HEK293 (cell line): Measurements from ENCODE around the gene WSB2.

ENCODE experiments used
- CTCF ChIA-PET: fragments of 350-600 bp; formaldehyde crosslinking; extraction: SDS; loops from one replicate; lab custom pipeline; 2021; ENCODE audit warnings: antibody characterized with exemption; lab: Yijun Ruan, JAX
- POLR2A ChIA-PET: fragments of 300-600 bp; formaldehyde crosslinking; extraction: SDS; loops from one replicate; lab custom pipeline; 2020; ENCODE audit warnings: antibody characterized with exemption, inconsistent platforms; lab: Yijun Ruan, JAX
- H3K27ac ChIP-seq: fragments of 200-500 bp; sonication (Bioruptor generic); 2 replicates; pipeline ENCODE4 v1.5.1; 2014; ENCODE audit warnings: low read depth, low read length, control low read depth, inconsistent platforms; ENCODE audit errors: extremely low read depth
- H3K36me3 ChIP-seq, 2 experiments: fragments of 200-500 bp in 1 of 2; sonication (Bioruptor generic) in 1 of 2; 1 replicate in 1 of 2; 2 replicates in 1 of 2; pipeline ENCODE4 v1.5.1; 2014 to 2017; ENCODE audit warnings: inconsistent platforms in 2 of 2, low read length in 2 of 2; ENCODE audit not compliant: control insufficient read depth in 2 of 2, insufficient read depth in 1 of 2
- H3K4me1 ChIP-seq: fragments of 200-500 bp; sonication (Bioruptor generic); 2 replicates; pipeline ENCODE4 v1.5.1; 2014; ENCODE audit warnings: mild to moderate bottlenecking, low read length, inconsistent platforms; ENCODE audit not compliant: control insufficient read depth, insufficient read depth
- H3K4me3 ChIP-seq: 2 replicates; pipeline ENCODE4 v1.5.1; 2011; ENCODE audit warnings: low read depth, mild to moderate bottlenecking, control low read depth, low read length, moderate library complexity
- H3K9me3 ChIP-seq: fragments of 200-500 bp; sonication (Bioruptor generic); 2 replicates; pipeline ENCODE4 v1.5.1; 2014; ENCODE audit warnings: low read depth, low read length, inconsistent platforms; ENCODE audit not compliant: control insufficient read depth, insufficient read depth
- ELK4 ChIP-seq: IDR thresholded peaks from 2 replicates; pipeline ENCODE4 v1.6.1; 2011; ENCODE audit warnings: mild to moderate bottlenecking, low read depth, low read length, borderline replicate concordance
- GLIS1 ChIP-seq: fragments of 450-650 bp; formaldehyde crosslinking; IDR thresholded peaks from 2 replicates; pipeline ENCODE4 v1.5.1; 2016; ENCODE audit warnings: missing biosample characterization, missing genetic modification characterization
- KLF10 ChIP-seq: fragments of 450-650 bp; IDR thresholded peaks from 2 replicates; pipeline ENCODE4 v1.5.1; 2018; ENCODE audit warnings: missing biosample characterization, mild to moderate bottlenecking, missing genetic modification characterization
- REPIN1 ChIP-seq: fragments of 450-650 bp; formaldehyde crosslinking; IDR thresholded peaks from 2 replicates; pipeline ENCODE4 v1.5.1; 2017; ENCODE audit warnings: missing biosample characterization, missing genetic modification characterization, low read depth
- ZBTB48 ChIP-seq: fragments of 450-650 bp; formaldehyde crosslinking; IDR thresholded peaks from 2 replicates; pipeline ENCODE4 v1.5.1; 2016; ENCODE audit warnings: missing biosample characterization, missing genetic modification characterization
- ZBTB49 ChIP-seq: fragments of 450-650 bp; formaldehyde crosslinking; IDR thresholded peaks from 2 replicates; pipeline ENCODE4 v1.5.1; 2016; ENCODE audit warnings: missing biosample characterization, missing genetic modification characterization, low read depth
- ZIC2 ChIP-seq: fragments of 450-650 bp; formaldehyde crosslinking; IDR thresholded peaks from 2 replicates; pipeline ENCODE4 v1.5.1; 2016; ENCODE audit warnings: missing biosample characterization, missing genetic modification characterization
- ZNF140 ChIP-seq: fragments of 450-650 bp; formaldehyde crosslinking; IDR thresholded peaks from 2 replicates; pipeline ENCODE4 v1.5.1; 2016; ENCODE audit warnings: missing biosample characterization, missing genetic modification characterization
- ZNF274 ChIP-seq, 2 experiments: fragments of 200-500 bp in 1 of 2; fragments of 450-650 bp in 1 of 2; sonication (Bioruptor generic) in 1 of 2; formaldehyde crosslinking in 1 of 2; IDR thresholded peaks; 2 replicates each; pipeline versions ENCODE4 v1.5.1 to v1.6.1; 2014 to 2016; ENCODE audit warnings: borderline replicate concordance in 1 of 2, inconsistent platforms in 1 of 2, low read length in 1 of 2, missing biosample characterization in 1 of 2, missing genetic modification characterization in 1 of 2
- ZNF37A ChIP-seq: fragments of 450-650 bp; IDR thresholded peaks from 2 replicates; pipeline ENCODE4 v1.5.1; 2018; ENCODE audit warnings: missing biosample characterization, missing genetic modification characterization
- ZNF433 ChIP-seq: fragments of 450-650 bp; formaldehyde crosslinking; IDR thresholded peaks from 2 replicates; pipeline ENCODE4 v1.5.1; 2016; ENCODE audit warnings: missing biosample characterization, missing genetic modification characterization, low read depth
- ZNF473 ChIP-seq: fragments of 450-650 bp; formaldehyde crosslinking; IDR thresholded peaks from 2 replicates; pipeline ENCODE4 v1.5.1; 2017; ENCODE audit warnings: missing biosample characterization, missing genetic modification characterization
- ZNF596 ChIP-seq: fragments of 450-650 bp; IDR thresholded peaks from 2 replicates; pipeline ENCODE4 v1.5.0; 2018; ENCODE audit warnings: missing biosample characterization, mild to moderate bottlenecking, missing genetic modification characterization, moderate library complexity
- ZNF677 ChIP-seq: fragments of 450-650 bp; IDR thresholded peaks from 2 replicates; pipeline ENCODE4 v1.5.0; 2018; ENCODE audit warnings: missing biosample characterization, mild to moderate bottlenecking, missing genetic modification characterization, moderate library complexity
- TF ChIP-seq, protein P1 (sequence below): fragments of 450-650 bp; formaldehyde crosslinking; optimal IDR thresholded peaks from 2 replicates; pipeline ENCODE3; 2016; ENCODE audit warnings: missing biosample characterization, mild to moderate bottlenecking, missing genetic modification characterization

WSB2 gene

DNA sequence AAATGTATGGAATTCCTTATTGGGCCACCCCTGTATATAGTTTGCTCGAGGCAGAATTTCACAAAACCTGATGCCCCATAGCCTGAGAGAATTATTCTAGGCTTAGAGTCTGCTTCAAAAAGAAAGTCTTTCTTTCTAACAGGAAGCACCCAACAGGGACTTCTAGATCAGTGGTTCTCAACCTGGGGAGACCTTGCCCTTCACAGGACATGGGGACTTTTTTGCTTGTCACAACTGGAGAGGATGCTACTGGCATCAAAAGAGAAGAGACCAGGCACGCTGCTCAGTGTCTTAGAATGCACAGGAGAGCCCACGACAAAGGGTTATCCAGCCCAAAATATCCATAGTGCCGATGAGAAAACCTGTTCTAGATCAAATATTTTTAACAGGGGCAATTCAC is 18.9 kb downstream of the WSB2 start:
- H3K4me1 ChIP-seq: no peaks in the 10 kb centered on the region
- CTCF ChIA-PET: no interaction called here
- H3K36me3 ChIP-seq: peaks cover 14 to 60% of the 10 kb centered on the region in 2 experiments; a peak in 2 of 3 replicates
- no peaks in the 10 kb centered on the region for H3K9me3 ChIP-seq
- H3K27ac ChIP-seq: no peak overlapping the region
- POLR2A ChIA-PET: no interaction called here
- no peak for TF ChIP-seq REPIN1 (tag by site-specific recombination)
- H3K4me3 ChIP-seq: no peak overlapping the region

DNA sequence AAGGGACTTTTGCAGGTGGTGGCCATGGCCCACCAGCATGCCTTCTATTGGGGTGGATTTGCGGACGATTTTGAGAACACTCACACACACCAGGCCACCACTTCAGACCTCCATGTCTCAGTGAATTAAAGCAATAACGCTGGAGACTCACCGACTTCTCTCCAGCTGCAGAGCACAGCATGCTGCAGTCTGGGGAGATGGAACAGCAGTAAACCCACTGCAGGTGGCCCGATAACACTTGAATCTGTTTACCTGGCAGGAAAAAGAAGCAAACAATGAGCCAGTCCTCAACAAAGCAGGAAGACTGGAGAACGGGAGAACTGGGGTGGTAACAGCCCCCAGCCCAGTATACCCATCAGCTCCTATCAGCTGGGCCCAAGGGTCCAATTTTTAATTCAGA is 22.8 kb downstream of the WSB2 start:
- no peaks in the 10 kb centered on the region for H3K4me1 ChIP-seq
- no peak for TF ChIP-seq ZNF433 (tag by site-specific recombination)
- peak; percentile 96 for TF ChIP-seq ZIC2 (tag by site-specific recombination)
- TF ChIP-seq ZBTB49: no peak
- TF ChIP-seq, protein P1, sequence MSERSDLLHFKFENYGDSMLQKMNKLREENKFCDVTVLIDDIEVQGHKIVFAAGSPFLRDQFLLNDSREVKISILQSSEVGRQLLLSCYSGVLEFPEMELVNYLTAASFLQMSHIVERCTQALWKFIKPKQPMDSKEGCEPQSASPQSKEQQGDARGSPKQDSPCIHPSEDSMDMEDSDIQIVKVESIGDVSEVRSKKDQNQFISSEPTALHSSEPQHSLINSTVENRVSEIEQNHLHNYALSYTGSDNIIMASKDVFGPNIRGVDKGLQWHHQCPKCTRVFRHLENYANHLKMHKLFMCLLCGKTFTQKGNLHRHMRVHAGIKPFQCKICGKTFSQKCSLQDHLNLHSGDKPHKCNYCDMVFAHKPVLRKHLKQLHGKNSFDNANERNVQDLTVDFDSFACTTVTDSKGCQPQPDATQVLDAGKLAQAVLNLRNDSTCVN: no peak
- TF ChIP-seq ZBTB48 (tag by site-specific recombination): no peak
- TF ChIP-seq ZNF596 (tag by site-specific recombination): no peak
- no peak overlapping the region for H3K27ac ChIP-seq
- CTCF ChIA-PET: interaction anchor here (0.6 to 1.1 kb wide), 3 partner anchors 12 to 163 kb away, joined by 3 to 4 read pairs (median 3); no protein-coding TSS in a partner anchor
- POLR2A ChIA-PET: no interaction called here
- no peaks in the 10 kb centered on the region for H3K9me3 ChIP-seq
- H3K36me3 ChIP-seq: peaks cover 35 to 86% of the 10 kb centered on the region in 2 experiments
- H3K4me3 ChIP-seq: no peak overlapping the region

DNA sequence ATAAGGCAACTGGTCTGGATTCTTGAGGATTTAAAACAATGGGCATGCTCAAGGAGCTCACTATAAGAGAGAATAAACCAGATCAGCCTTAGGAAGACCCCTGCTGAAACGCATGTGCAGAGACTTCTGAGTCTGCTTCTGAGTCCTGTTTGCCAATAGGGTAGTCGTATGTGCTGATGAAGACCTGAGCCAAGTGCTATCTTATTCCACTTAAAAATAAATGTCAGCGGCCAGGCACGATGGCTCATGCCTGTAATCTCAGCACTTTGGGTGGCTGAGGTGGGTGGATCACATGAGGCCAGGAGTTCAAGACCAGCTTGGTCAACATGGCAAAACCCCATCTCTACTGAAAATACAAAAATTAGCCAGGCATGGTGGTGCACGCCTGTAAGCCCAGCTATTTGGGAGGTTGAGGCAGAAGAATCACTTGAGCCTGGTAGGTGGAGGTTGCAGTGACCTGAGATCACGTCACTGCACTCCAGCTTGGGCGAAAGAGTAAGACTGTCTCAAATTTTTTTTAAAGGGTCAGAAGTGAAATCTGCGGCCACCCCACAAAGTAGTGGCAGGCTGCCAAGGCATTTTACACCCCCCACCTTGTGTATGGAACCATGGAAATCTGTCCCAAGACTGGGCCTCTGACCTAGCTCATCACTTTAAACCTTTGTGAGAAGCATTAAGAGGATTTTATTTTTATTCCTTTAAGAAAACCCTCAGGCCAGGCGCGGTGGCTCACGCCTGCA is 24.1 kb downstream of the WSB2 start:
- Histone ChIP-seq H3K27ac (no peak overlapping the region), H3K36me3 (peaks cover 45 to 88% of the 10 kb centered on the region in 2 experiments)
- POLR2A ChIA-PET: interaction anchor here (0.6 to 1.3 kb wide), 4 partner anchors 20 to 147 kb away, joined by 3 to 4 read pairs (median 3); no protein-coding TSS in a partner anchor
- peak; percentile 59 for TF ChIP-seq GLIS1 (tag by site-specific recombination)
- no peak for TF ChIP-seq ZNF473 (tag by site-specific recombination)
- TF ChIP-seq ZNF274 (IDR thresholded peaks at IDR 0.05; ENCODE audit: low read length): no peak
- no peak for TF ChIP-seq ZNF274 (tag by site-specific recombination; IDR thresholded peaks at IDR 0.05; ENCODE audit: borderline replicate concordance)
- TF ChIP-seq ZNF677 (tag by site-specific recombination): no peak
- no peak for TF ChIP-seq KLF10 (tag by site-specific recombination)
- no peak for TF ChIP-seq ELK4
- no peak for TF ChIP-seq ZNF37A
- TF ChIP-seq ZNF140 (tag by site-specific recombination): no peak
- TF ChIP-seq, all 188 proteins: peak for 1
- no peaks in the 10 kb centered on the region for H3K9me3 ChIP-seq
- no peak overlapping the region for H3K4me3 ChIP-seq
- no peaks in the 10 kb centered on the region for H3K4me1 ChIP-seq
- CTCF ChIA-PET: interaction anchor here (0.5 to 4.2 kb wide), 3 partner anchors 19 to 162 kb away, joined by 3 to 55 read pairs (median 3); no protein-coding TSS in a partner anchor
